Neutrophil (primary cell): ENCODE data around the gene C15orf39.

Experiments
- H3K27ac ChIP-seq: fragments of 200-600 bp; sonication (generic); 2 replicates; pipeline ENCODE4 v1.5.1; 2016; ENCODE audit warnings: mild to moderate bottlenecking, moderate library complexity
- H3K27me3 ChIP-seq: fragments of 200-600 bp; sonication (generic); 2 replicates; pipeline ENCODE4 v1.6.0; 2016; ENCODE audit warnings: mild to moderate bottlenecking
- H3K36me3 ChIP-seq: fragments of 200-600 bp; sonication (generic); 2 replicates; pipeline ENCODE4 v1.5.1; 2017
- H3K4me1 ChIP-seq, 2 experiments: fragments of 200-600 bp in 1 of 2; sonication (generic) in 1 of 2; 1 replicate in 1 of 2; 2 replicates in 1 of 2; pipeline versions ENCODE4 v1.5.1 to v1.6.1; 2013 to 2016; ENCODE audit warnings: low read depth in 1 of 2, low read length in 1 of 2, mild to moderate bottlenecking in 1 of 2, moderate library complexity in 1 of 2; ENCODE audit not compliant: control insufficient read depth in 1 of 2, insufficient read depth in 1 of 2
- H3K4me3 ChIP-seq, 2 experiments: fragments of 200-600 bp in 1 of 2; sonication (generic) in 1 of 2; 1 replicate in 1 of 2; 2 replicates in 1 of 2; pipeline ENCODE4 v1.5.1; 2013 to 2016; ENCODE audit warnings: low read depth in 1 of 2, low read length in 1 of 2, mild to moderate bottlenecking in 1 of 2, moderate library complexity in 1 of 2
- H3K9me3 ChIP-seq: fragments of 200-600 bp; sonication (generic); 2 replicates; pipeline ENCODE4 v1.5.1; 2016
- CTCF ChIP-seq: fragments of 200-600 bp; sonication (generic); IDR thresholded peaks from 2 replicates; pipeline ENCODE4 v1.5.1; 2016; ENCODE audit warnings: antibody characterized with exemption

C15orf39 gene

GRCh38 chr15:75156326-75157215 lies 45.1 kb upstream of the C15orf39 start:
- H3K27me3 ChIP-seq, result no peaks in the 10 kb centered on the region
- no peak overlapping the region for H3K4me3 ChIP-seq
- H3K9me3 ChIP-seq, result no peaks in the 10 kb centered on the region
- H3K4me1 ChIP-seq, result peaks cover 63 to 64% of the 10 kb centered on the region in 2 experiments
- H3K36me3 ChIP-seq, result no peaks in the 10 kb centered on the region
- peak overlapping the region; percentile 13 for H3K27ac ChIP-seq
- no peak for TF ChIP-seq CTCF

GRCh38 chr15:75158402-75158801 lies 43.3 kb upstream of the C15orf39 start:
- Histone ChIP-seq H3K9me3 (no peaks in the 10 kb centered on the region), H3K27me3 (no peaks in the 10 kb centered on the region), H3K4me1 (peaks cover 53 to 56% of the 10 kb centered on the region in 2 experiments), H3K4me3 (no peak overlapping the region), H3K27ac (peak overlapping the region; percentile 65), H3K36me3 (no peaks in the 10 kb centered on the region)
- TF ChIP-seq CTCF, result no peak

DNA sequence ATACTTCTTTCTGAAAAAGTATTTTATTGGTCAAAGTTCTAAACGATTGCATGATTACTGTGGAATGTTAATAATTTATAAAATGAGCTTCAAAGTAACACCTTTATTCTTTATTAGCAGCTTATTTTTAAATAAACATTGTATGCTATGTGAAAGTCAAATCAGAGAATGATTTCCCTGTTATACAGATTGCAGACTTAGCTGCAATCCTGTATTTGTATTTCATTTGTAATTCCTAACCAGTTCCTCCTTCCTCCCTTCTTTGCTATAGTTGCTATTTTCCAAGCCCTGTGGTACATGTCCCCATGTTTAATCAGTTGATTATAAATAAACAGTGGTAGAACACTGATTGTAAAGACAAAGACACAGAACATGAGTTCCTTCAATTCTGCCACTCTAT lies 42.4 kb upstream of the C15orf39 start:
- H3K4me3 ChIP-seq, result no peak overlapping the region
- no peak overlapping the region for H3K27ac ChIP-seq
- H3K4me1 ChIP-seq, result peaks cover 45 to 48% of the 10 kb centered on the region in 2 experiments
- H3K9me3 ChIP-seq, result no peaks in the 10 kb centered on the region
- H3K27me3 ChIP-seq, result no peaks in the 10 kb centered on the region
- H3K36me3 ChIP-seq, result no peaks in the 10 kb centered on the region
- no peak for TF ChIP-seq CTCF

DNA sequence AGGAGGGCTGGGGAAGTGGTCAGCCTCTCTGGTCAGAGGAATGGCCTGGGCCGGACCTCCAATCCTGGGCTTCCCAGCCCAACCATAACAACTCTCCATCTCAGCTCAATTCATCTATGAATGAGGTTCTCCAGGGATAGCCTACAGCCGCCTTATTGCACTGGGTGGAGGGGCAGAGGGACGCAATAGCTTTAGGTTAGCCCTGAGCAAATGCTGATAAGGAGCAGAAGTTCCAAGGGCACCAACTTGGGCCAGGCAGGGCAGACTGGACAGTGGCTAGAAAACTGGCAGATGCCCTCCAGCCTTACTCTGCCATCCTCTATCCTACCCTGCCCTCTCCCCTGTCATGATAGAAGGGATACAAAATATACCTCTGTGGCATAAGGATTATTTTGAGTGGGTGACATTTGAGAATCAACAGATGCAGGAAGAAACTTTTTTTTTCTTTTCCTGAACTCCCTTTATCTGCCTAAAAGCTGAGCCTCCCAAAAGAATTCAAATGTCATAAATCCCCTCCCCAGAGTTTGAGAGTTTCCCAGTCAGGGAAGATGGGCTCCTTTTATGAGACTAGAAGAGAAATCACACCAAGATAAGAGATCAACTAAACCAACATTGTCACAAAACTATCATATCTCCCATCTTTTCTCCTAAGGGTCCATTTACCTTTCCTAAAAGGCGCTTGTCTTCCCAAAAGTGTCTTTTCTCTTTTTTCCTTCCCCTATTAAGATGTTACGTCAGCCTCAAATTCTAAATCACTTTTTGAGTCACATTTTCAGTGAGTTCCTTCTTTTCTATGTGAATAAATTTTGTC lies 40.4 kb upstream of the C15orf39 start:
- Histone ChIP-seq H3K27ac (peak overlapping the region; percentile 35), H3K36me3 (no peaks in the 10 kb centered on the region), H3K4me3 (no peak overlapping the region), H3K4me1 (peaks cover 27 to 37% of the 10 kb centered on the region in 2 experiments), H3K27me3 (no peaks in the 10 kb centered on the region), H3K9me3 (no peaks in the 10 kb centered on the region)
- TF ChIP-seq CTCF, result no peak

GRCh38 chr15:75161917-75162414 lies 39.7 kb upstream of the C15orf39 start:
- H3K27me3 ChIP-seq, result no peaks in the 10 kb centered on the region
- no peak overlapping the region for H3K4me3 ChIP-seq
- no peaks in the 10 kb centered on the region for H3K36me3 ChIP-seq
- H3K27ac ChIP-seq, result no peak overlapping the region
- no peaks in the 10 kb centered on the region for H3K9me3 ChIP-seq
- H3K4me1 ChIP-seq, result peaks cover 25 to 36% of the 10 kb centered on the region in 2 experiments
- no peak for TF ChIP-seq CTCF
